GM18511 (cell line): ENCODE results near the gene UBD.

Source experiments
- ATAC-seq: cut with Tn5 transposase; IDR thresholded peaks from one replicate; pipeline ENCODE4 v1.9.1; 2021; ENCODE audit warnings: mild to moderate bottlenecking, moderate library complexity; ENCODE audit not compliant: unreplicated experiment

The UBD gene

DNA sequence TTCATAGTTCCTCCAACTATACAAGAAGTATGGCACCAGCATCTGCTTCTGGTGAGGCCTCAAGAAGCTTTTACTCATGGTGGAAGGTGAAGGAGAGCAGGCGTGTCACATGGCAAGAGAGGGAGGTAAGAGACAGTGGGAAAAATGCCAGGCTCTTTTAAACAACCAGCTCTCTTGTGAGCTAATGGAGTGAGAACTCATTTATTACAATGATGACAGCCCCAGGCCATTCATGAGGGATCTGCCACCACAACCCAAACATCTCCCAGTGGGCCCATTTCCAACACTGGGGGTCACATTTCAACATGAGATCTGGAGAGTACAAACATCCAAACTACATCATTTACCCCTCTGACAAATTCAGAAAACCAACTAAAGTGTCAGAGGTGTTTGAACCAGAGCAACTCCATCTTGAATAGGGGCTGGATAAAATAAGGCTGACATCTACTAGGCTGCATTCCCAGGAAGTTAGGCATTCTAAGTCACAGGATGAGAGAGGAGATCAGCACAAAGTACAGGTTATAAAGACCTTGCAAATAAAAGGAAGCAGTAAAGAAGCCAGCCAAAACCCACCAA, 2.2 kb upstream of the UBD start:
- ATAC-seq, result no peak

DNA sequence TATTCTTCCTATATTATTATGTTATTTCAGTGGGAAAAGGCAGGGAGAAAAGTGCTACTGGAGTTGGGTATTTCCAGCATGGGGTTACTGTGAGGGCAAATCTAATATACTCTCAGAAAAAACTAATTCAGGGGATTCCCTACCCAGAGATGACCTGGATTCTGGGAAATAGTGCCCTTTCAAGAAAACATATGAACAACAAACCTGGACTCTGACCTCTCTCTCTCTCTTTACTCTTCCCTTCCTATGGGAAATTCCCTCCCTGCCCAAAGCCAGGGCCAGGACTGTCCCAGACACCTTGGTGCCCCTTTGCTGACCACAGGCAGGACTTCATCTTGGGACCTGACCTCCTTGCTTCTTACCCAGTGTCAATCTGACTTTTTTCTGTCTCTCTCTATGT, 1.6 kb upstream of the UBD start:
- no peak for ATAC-seq

DNA sequence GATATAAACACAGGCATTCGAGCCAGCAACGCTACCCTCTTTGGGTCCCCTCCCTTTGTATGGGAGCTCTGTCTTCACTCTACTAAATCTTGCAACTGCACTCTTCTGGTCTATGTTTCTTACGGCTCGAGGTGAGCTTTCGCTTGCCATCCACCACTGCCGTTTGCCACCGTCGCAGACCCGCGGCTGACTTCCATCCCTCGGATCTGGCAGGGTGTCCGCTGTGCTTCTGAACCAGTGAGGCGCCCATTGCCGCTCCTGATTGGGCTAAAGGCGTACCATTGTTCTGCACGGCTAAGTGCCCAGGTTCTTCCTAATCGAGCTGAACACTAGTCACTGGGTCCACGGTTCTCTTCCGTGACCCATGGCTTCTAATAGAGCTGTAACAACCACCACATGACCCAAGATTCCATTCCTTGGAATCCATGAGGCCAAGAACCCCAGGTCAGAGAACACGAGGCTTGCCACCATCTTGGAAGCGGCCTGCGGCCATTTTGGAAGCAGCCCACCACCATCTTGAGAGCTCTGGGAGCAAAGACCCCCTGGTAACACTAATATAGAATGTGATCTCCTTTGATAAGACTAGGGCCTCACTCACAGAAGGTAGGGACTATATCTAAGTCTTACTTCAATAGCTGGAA, 973 bp downstream of the UBD start:
- ATAC-seq, result no peak

DNA sequence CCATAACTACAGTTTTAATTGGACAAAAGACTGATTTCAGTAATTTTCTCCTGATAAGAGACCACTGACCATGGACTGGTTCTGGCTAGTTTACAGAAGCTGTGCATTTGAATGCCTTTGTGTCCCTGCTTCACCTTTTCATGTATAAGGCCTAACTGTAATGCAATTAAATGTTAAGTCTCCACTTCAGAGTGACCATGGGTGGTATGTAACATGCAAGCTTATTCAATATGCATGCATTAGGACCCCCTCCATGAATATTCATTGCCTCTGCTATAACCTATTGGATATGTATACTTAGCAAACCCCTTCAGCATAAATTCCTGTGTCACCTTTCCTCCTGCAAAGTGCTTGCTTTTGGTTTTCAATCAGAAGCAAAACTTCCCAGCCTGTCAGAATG, 2.2 kb downstream of the UBD start:
- ATAC-seq, result no peak

DNA sequence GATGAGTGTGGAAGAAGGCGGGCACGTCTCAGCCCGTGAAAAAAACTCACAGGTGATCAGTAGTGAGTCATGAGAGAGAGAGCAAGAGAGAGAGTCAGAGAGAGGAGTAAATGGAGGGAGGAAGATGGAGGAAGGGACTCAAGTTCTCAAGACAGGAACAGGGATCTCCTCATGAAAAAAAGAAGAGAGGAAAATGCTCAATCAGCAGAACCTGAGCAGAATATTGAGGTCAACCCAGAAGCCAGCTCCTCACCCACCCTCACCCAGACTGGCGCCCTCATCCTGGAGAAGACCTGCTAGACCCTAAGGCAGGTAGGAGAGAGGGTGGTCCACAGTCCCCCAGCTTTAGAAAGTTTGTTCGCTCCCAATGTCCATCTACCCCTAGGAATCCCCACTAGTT, 4.8 kb downstream of the UBD start:
- no peak for ATAC-seq

DNA sequence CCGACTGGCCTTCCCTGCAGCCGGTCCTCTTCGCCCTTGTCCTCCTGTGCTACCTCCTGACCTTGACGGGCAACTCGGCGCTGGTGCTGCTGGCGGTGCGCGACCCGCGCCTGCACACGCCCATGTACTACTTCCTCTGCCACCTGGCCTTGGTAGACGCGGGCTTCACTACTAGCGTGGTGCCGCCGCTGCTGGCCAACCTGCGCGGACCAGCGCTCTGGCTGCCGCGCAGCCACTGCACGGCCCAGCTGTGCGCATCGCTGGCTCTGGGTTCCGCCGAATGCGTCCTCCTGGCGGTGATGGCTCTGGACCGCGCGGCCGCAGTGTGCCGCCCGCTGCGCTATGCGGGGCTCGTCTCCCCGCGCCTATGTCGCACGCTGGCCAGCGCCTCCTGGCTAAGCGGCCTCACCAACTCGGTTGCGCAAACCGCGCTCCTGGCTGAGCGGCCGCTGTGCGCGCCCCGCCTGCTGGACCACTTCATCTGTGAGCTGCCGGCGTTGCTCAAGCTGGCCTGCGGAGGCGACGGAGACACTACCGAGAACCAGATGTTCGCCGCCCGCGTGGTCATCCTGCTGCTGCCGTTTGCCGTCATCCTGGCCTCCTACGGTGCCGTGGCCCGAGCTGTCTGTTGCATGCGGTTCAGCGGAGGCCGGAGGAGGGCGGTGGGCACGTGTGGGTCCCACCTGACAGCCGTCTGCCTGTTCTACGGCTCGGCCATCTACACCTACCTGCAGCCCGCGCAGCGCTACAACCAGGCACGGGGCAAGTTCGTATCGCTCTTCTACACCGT, 6.1 kb downstream of the UBD start:
- no peak for ATAC-seq

DNA sequence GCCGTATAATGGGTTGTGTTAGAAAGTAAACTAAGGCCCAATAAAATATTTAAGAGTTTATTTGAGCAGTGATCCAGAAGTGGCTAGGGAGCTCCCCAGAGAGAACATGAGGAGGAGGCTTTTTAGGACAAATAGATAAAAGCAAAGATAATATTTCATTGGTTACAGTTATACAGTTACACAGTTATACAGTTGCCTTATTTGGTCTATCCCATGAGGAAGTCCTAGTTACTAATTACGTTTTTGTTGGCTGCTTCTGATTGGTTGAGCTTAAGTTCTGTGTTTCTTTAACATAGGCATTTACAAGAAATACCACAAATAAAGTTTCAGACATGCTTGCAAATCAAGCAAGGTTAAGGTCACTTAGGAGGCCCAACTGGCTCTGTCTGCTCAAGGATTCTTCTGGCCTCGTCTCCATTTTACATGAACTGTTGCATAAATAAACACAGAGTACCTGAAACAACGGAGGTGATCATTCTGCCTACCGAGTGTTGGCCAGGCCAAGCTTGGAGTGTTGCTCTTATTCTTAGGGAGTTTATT, 7.0 kb downstream of the UBD start:
- peak; percentile 88 for ATAC-seq

DNA sequence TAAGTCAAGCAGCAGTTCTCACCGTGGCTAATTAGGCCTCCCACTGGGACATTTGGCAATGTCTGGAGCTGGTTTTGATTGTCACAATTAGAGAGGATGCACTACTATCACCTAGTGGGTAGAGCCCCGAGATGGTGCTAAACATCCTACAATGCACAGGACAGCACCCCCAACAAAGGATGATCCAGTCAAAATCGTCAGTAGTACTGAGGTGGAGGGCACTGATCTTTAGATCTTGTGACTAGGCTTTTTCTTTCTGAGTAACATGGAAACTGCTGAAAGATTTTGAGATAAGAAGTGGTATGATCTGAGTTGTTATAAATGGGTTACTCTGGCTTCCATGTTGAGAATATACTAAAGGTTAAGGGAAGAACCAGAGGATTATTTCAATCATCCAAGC, 12.0 kb downstream of the UBD start:
- no peak for ATAC-seq

DNA sequence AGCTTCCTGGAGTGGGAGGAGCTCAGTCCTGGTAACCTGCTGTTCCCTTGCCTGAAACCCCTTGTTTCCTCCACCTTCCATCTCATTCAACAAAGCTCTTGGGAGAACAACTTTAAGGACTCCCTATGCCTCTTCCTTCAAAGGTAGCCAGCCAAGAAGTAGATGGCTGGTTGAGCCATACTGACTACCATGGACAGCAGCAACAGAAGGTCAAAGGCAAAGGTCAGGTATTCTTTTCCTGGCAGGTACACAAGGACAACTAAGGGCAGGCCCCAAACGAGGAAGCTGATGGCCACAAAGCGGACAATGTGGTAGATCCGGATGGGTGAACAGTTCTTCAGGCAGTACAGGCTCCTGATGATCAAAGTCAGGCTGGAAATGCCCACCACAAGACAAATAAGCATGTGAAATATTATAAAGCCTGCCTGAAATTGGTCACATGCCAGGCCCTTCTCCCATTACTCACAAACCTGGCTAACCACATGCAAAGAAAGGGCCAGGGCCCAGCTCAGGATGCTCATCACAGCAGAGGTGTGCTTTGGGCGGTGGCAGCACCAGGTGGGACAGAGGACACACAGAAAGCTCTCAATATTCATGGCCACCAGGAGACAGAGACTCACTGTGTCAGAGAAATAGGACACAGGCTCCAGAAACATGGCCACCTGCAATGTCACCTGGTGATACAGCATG, 21.7 kb downstream of the UBD start:
- ATAC-seq, result no peak

DNA sequence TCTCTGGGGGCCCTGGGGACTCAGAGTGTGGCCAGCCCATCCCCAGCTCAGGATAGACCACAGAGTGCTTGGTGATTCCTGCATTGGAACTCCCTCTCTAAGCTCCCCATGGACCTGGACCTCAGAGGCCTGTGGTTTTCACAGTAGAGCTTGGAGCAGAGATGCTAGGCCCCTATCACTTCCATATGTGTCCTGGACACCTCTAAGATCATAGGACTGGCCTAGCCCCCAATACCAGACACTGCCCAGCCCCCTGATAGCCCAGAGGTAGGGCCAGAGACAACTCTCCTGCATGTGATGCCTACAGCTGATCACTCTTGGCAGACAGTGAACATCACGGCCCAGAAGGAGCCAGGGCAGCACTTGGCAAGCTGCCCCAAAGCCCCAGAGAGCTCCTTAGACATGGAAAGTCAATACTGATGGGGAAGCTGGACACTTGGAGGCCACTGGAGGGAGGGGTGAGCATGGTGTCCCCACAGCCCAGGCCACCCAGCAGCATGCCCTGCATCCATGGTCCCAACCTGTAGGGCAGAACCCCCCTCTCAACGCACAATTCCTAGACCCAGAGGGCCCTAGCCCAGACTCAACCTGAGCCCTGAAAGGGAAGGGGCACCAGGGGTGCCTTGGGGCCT, 27.1 kb downstream of the UBD start:
- no peak for ATAC-seq

DNA sequence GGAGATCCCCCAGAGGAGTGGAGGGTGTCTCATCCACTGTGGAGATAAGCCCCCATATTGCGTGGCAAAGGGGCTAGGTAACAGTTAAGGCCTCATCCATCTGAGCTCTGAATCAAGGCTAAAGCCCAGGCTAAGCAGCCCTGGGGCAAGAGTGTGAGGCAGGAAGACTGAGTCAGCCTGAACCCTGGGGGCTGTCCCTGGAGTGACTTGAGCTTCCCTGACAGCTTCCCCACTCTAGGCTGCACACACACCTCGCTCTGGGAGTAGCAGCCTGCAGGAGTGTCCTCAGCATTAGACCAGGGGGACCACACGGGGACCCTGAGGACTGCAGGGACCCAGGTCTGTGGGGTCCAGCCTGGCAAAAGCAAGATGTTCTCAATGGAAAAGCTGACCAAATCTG, 27.9 kb downstream of the UBD start:
- ATAC-seq, result no peak

DNA sequence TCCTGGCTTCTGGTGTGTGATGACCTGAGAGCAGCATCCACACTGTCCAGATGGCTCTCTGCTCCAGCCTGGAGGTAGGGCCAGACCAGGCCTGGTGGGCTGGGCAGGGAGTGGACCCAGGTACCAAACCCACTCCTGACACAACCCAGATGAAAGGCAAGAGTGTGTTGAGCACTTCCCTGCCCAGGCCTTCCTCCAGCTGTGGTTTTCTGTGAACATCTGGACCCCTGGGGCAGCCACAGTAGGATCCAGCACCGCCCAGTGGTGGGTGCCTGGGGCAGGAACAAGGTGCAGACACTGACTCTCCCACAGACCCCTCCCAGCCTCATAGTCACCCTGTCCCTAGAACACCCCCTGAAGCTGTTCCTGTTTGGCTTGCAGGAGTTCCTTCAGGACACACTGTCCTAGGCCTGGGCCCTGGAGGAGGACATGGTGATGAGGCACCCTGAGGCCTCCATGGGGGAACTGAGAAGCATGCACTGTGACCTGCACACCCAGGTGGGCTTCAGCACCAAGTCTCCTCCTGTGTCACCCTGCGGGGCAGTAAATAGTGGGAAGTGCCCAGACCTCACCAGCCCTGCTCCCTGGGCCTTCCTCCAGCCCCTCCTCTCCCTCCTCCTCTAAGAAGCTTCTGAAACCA, 28.7 kb downstream of the UBD start:
- no peak for ATAC-seq

DNA sequence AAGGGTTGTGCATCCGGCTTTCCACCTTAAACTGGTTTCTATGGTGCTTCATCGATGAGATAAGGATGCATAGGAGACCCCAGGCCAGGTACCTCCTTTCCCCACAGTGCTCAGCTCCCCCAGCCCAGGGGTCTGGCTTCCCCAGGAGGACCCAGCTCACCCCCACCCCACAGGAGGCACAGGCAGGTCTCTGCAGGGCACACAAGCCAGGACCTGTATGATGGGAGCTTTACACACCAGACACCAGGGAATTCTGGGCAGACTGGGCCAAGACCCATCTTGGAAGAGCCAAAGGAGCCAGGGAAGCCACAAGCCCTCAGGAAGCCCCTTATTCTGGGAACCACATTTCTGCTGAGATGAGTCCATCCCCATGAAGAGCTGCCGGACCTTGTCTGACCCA, 29.6 kb downstream of the UBD start:
- no peak for ATAC-seq

DNA sequence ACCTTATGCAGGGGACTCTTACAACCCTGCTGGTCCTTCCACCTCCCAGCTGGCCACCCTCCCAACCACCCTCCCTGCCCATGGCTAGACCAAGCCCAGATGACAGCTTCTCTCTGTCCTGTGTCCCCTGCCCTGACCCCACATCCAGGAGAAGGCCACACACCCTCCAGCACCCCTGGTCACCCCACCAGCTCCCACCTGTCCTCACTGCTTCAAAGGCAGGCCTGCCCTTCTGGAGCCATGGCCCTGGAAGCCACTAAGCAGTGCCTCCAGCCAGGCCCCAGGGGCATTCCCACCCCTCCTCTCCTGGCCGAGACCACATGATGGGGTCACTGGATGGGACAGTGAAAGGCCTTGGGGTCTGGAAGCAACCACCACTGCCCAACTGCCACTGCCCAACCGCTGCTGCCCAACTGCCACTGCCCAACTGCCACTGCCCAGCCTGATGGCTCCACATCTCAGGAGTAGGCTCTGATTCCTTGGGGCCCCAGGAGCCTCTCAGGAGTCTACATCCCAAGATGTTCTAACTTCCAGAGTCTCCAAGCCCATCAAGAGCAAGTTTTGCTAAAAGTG, 30.5 kb downstream of the UBD start:
- ATAC-seq, result no peak

DNA sequence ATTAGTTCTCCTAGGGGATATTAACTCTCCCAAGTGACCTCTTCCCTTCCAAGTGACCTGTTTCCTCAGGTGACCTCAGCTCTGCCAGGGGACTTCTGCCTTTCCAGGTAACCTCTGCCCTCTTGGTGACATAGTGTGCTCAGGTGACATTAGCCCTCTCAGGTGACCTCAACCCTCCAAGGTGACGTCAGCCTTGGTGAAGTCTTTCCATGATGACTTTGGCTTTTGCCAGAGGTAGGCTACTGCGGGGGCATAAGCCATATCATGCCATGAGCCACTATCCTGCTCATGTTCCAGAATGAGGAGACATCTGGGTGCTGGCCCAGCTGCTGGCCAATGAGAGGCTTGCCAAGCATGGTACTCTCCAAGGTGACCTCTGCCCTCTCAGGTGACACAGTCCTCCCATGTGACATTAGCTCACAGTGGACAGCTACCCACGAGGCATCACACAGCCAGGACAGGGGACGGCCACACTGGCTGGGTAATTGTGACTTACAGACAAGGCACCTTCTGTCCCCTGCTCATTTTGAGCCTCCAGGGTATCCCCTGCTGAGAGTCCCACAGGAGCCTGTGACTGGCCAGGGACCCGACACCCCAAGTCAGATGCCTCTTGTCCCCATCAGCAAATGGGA, 31.1 kb downstream of the UBD start:
- no peak for ATAC-seq

DNA sequence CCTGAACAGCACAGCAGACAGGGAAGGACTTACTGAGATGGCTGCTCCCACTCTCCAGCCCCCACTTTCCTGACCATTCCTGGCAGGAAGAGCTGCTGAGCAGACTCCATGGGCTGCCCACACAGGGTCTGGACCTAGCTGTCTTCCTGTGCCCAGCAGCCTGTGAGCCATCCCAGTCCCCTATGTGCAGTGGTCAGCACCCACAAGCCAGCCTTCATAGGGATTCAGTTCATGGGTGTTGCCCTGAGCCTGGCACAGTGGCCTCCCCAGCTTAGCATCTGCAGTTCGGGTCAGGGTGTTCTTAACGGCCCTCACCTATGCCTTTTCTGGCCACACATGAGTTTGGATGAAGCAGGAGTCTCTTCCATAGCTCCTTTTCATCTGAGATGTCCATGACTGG, 32.0 kb downstream of the UBD start:
- ATAC-seq, result no peak

DNA sequence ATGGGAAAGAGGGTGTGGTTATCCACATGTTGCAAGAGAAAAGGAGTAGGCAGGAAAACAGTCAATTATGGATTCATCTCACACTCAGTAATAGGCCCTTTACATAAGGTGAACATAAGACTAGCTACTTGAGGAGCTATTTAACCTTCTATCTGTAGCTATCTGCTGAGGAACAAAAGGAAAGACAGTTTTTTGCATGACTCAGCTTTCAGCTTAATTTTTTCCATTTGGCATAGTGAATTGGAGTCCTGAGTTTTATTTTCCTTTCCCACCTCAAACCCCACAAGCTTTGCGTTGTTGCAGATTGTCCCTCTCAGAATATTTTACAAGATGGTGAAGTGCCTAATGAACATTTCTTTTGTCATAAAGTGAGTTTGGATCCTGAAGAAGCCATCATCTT, 32.4 kb downstream of the UBD start:
- ATAC-seq, result no peak

DNA sequence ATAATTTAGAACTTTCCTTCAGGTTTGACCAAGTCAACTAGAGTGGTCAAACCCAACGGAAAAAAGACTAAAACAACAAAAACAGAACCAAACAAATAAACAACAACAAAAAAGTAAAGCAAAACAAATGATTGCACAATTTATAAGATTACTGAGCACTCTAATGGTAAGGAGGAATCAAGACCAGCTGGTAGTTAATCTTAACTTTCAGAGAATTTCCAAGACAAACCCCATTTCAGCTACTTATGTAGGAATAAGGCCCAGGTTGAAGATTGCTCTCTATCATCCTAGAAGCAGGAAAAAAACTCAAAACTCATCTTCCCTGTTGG, 34.3 kb downstream of the UBD start:
- no peak for ATAC-seq

DNA sequence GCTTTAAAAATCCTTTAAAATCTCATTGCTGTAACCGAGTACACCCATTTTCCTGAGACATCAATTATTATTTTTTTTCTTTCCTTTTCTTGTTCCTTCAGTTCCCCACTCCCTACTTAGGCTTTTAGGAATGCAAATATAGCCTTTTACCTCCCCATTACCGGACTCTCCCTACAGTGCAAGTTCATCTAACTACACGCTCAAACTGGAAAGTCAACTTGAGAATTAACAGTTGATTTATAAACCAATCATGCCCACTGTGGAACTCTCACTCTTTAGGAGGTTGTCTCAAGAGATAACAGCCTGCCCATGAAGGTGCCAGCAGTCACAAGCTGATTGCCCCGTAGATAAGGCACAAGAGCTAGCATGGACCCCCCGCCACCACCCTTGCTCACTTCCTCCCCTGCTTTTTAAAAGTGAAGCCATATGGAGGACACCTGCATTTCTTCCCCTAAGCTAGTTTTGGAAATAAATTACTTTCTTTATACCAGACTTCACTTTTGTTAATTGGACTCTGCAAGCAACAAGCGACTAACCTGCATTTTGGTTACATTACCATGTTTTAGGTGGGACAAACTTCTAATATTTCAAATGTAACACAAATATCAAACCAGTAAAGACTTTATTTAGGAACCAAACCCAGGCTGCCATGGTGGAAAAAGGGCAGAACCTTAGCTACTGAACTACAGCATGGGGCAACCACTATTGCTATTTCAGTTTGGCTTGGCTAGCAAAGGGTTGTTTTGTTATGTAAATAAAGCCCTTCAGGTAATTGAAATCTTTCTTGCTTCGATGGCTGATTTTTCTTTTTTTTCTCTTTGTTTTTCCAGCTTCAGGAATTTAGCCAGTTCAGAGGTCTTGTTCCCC, 34.9 kb downstream of the UBD start:
- no peak for ATAC-seq
